Mucosa of rectum (tissue), 2 donors: Measurements from ENCODE around the gene CLP1.

Experiments
- H3K27ac ChIP-seq, 2 donors: one replicate each; pipeline ENCODE4 v1.7.0; 2013; ENCODE audit warnings: inconsistent platforms in 2 of 2, low read depth in 2 of 2, low read length in 2 of 2
- H3K27me3 ChIP-seq, 2 donors: one replicate each; pipeline ENCODE4 v1.7.0; 2013; ENCODE audit warnings: low read length in 2 of 2; ENCODE audit not compliant: control insufficient read depth in 2 of 2, insufficient read depth in 2 of 2
- H3K36me3 ChIP-seq, 2 donors: one replicate each; pipeline ENCODE4 v1.7.0; 2013; ENCODE audit warnings: low read length in 2 of 2; ENCODE audit not compliant: control insufficient read depth in 2 of 2, insufficient read depth in 2 of 2
- H3K4me1 ChIP-seq, 2 donors: one replicate each; pipeline ENCODE4 v1.7.0; 2013; ENCODE audit warnings: low read length in 2 of 2, mild to moderate bottlenecking in 1 of 2; ENCODE audit not compliant: control insufficient read depth in 2 of 2, insufficient read depth in 2 of 2
- H3K4me3 ChIP-seq, 2 donors: one replicate each; pipeline ENCODE4 v1.7.0; 2013; ENCODE audit warnings: low read length in 2 of 2
- H3K9ac ChIP-seq, 2 donors: one replicate each; pipeline ENCODE4 v1.7.0; 2013; ENCODE audit warnings: low read length in 2 of 2, low read depth in 1 of 2, mild to moderate bottlenecking in 1 of 2
- H3K9me3 ChIP-seq, 2 donors: one replicate each; pipeline ENCODE4 v1.7.0; 2013; ENCODE audit warnings: low read length in 2 of 2; ENCODE audit not compliant: control insufficient read depth in 2 of 2
- donor health status: healthy.
- donor health status: Normal muscosa, but diverticular disease.

CLP1 gene

DNA sequence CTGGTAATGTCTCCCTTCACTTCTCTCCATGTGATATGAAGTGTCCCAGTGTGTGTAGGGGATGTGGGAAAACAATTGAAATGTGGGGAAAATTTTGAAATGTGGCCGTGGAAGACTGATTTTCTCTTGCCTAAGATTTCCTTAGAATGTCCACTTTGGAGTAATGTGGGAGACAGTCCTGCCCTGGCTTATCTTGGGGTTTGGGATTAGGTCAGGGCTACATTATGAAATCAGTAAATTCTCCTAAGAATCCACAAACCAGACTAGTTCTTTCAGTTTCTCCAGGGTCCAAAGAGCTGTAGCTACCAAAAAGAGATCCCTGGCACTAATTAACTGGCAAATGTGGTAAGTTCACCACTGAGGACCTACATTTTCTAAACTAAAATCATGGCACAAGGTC is 30.7 kb upstream of the CLP1 start:
- Histone ChIP-seq H3K27me3 (no peaks in the 10 kb centered on the region), H3K9ac (no peak overlapping the region), H3K27ac (no peak overlapping the region), H3K4me1 (no peaks in the 10 kb centered on the region), H3K4me3 (no peak overlapping the region), H3K9me3 (no peaks in the 10 kb centered on the region), H3K36me3 (no peaks in the 10 kb centered on the region)

DNA sequence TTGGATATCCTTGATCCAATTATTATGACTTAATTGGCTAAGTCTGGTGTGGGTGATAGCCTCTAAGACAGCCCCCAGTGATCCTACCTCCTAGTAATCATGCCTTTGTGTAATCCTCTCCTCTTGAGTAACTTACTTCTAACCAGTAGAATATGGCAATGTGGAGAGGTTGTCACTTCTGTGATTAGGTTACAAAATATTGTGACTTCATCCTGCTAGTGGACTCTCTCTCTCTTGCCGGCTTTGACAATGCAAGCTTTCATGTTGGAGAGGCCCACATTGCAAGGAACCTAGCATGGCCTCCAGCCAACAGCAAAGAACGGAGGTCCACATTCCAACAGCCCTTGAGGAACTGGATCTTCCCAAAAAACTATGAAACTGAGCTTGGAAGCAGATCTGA is 27.4 kb upstream of the CLP1 start:
- Histone ChIP-seq H3K27ac (no peak overlapping the region), H3K9me3 (no peaks in the 10 kb centered on the region), H3K4me3 (no peak overlapping the region), H3K27me3 (peaks cover 13 to 15% of the 10 kb centered on the region in 2 donors), H3K9ac (no peak overlapping the region), H3K4me1 (no peaks in the 10 kb centered on the region), H3K36me3 (no peaks in the 10 kb centered on the region)

DNA sequence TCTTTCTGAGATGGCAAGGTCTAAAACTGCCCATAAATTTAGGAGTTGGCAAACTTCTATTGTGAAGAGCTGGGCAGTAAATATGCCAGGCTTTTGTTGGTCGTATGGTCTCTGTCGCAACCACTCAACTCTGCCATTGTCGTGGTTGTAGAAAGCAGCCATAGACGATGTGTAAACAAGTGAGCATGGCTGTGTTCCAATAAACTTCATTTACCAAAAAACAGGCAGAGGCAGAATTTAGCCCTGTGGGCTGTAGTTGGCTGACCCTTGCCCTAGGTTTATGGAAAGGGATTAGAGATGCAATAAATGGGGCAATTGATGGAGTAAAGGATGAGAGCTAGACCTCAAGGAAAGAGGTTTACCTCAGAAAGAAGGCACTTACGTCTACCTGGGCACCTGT is 25.4 kb upstream of the CLP1 start:
- Histone ChIP-seq H3K9me3 (no peaks in the 10 kb centered on the region), H3K9ac (no peak overlapping the region), H3K27me3 (peaks cover 13 to 19% of the 10 kb centered on the region in 2 donors), H3K27ac (no peak overlapping the region), H3K4me3 (no peak overlapping the region), H3K4me1 (no peaks in the 10 kb centered on the region), H3K36me3 (no peaks in the 10 kb centered on the region)

DNA sequence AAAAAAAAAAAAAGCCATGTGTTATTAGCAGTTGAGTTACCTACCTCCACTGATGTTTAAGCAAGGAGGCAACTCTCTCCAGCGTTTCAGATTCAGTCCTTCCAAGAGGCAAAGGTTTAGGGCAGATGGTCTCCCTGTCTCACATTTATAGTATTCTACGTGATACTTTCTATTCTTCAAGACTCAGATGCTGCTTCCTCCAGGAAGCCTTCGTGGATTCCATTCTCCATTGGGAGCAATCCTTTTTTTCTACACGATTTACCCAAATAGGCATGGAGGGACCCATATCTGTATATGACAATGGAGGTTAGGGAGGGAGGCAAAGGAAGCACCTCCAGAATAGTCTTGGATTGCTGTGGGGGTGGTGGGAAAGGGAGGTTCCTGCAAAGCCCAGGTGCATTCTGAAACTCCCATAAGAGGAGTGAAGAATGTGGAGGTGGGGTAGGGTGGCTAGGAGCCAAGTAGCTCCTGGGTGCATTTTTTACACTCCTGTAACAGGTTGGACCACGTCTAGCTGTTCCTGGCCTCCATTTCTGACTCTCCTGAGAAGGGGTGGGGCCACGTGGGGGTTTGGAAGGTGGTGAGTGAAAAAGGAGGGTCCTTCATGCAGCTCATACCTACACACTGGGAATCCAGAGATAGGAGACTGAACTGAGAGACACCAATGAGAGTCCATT is 24.0 kb upstream of the CLP1 start:
- Histone ChIP-seq H3K27me3 (peaks cover 19 to 24% of the 10 kb centered on the region in 2 donors), H3K36me3 (no peaks in the 10 kb centered on the region), H3K9me3 (no peaks in the 10 kb centered on the region), H3K27ac (no peak overlapping the region), H3K4me1 (peaks cover 0 to 4% of the 10 kb centered on the region in 2 donors), H3K4me3 (no peak overlapping the region), H3K9ac (no peak overlapping the region)

DNA sequence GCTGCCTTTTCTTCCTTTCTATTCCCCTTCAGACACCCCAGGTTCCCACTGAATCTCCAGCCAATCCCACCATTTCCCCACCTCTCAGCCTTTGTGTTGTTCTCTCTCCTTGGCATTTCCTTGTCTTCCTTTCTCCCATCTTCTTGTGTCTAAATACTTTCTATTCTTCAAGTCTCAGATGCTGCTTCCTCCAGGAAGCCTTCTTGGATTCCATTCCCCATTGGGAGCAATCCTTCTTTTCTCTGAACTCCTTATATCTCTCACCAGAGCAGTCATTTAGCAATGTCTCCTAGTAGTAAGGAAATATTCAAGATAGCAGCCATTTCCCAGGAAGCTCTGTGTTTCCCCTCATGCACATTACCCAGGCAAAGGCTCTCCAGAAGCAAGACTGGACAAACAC is 23.3 kb upstream of the CLP1 start:
- H3K27me3 ChIP-seq: peaks cover 20 to 31% of the 10 kb centered on the region in 2 donors
- H3K27ac ChIP-seq: no peak overlapping the region
- H3K9me3 ChIP-seq: no peaks in the 10 kb centered on the region
- no peak overlapping the region for H3K4me3 ChIP-seq
- H3K36me3 ChIP-seq: no peaks in the 10 kb centered on the region
- H3K9ac ChIP-seq: no peak overlapping the region
- H3K4me1 ChIP-seq: peaks cover 3 to 4% of the 10 kb centered on the region in 2 donors

DNA sequence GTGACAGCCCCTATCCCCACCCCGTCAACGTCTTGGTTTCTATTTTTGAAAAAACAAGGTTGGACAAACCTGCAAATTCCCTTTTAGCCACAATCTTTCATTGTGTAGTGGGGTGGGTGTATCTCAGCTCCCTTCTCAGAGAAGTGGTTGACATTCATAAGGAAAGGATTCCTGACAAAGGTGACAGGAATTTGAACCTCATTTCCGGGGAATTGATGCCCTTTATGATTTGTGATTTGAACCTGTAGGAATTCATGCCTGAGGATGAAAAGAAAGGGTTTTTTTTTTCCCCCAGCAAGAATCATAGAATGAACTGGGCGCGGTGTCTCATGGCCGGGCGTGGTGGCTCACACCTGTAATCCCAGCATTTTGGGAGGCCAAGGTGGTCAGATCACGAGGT is 22.3 kb upstream of the CLP1 start:
- no peak overlapping the region for H3K27ac ChIP-seq
- no peaks in the 10 kb centered on the region for H3K36me3 ChIP-seq
- peaks cover 20 to 38% of the 10 kb centered on the region in 2 donors for H3K27me3 ChIP-seq
- no peak overlapping the region for H3K4me3 ChIP-seq
- no peak overlapping the region for H3K9ac ChIP-seq
- no peaks in the 10 kb centered on the region for H3K9me3 ChIP-seq
- peaks cover 5 to 9% of the 10 kb centered on the region in 2 donors for H3K4me1 ChIP-seq

DNA sequence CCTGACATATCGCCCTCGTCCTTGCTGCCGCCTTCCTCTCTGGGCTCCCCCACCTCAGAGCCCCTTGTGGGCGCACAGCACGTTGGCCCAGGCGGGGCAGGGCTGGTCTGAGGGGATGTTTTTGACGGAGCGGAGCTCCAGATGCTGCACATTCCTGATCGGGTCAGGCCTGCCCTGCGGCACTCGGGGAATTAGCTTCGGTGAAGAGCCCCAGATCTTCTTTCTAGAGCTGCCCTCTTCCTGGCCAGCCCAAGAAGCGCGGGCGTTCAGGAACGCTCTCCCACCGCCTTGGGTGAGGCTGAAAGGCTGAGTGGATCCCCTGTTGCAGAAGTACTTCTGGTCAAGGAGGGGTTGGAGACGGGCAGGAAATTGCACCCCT is 19.9 kb upstream of the CLP1 start:
- peaks cover 17 to 37% of the 10 kb centered on the region in 2 donors for H3K27me3 ChIP-seq
- peaks cover 5 to 9% of the 10 kb centered on the region in 2 donors for H3K4me1 ChIP-seq
- H3K4me3 ChIP-seq: peak overlapping the region; percentile 49 to 77
- H3K9ac ChIP-seq: no peak overlapping the region
- no peak overlapping the region for H3K27ac ChIP-seq
- H3K36me3 ChIP-seq: no peaks in the 10 kb centered on the region
- H3K9me3 ChIP-seq: no peaks in the 10 kb centered on the region

DNA sequence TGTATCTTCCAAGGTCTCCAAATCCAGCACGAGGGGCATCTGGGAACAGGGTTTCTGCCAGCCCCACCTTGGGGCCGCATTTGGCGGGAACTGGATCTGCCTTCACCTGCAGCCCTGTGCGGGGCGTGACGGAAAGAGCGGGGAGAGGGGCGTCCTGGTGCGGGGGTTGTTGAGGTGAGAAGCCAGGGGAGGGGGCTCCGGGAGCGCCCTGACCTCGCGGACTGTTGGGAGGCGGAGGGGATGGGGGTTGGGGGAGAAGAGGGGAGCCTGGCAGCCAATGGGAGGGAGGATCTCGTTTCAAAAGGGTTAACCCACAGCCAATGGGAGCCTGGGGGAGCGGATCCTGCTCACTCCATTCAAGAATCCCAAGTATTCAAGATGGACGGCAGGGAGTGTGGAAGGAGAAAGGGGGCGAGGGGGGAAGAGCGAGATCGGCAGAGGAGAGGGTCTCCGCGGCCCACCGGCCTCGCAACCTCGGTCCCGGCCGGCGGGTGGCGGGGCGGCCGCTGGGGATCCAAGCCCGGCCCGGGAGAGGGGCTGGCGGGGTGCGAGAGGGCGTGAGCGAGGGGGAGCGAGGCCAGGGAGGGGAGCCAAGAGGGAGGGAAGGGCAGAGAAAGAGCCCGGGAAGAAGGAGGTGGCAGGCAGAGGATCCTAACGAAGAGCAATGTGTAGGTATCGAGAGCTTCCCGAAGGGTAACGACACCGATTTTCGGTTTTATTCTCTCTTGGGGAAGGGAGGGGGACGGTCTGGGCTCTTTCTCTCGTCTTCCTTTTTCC is 19.4 kb upstream of the CLP1 start:
- H3K36me3 ChIP-seq: no peaks in the 10 kb centered on the region
- no peaks in the 10 kb centered on the region for H3K9me3 ChIP-seq
- H3K27ac ChIP-seq: peak overlapping the region in 1 of 2 donors; percentile 63
- peak overlapping the region; percentile 44 to 60 for H3K9ac ChIP-seq
- peaks cover 5 to 9% of the 10 kb centered on the region in 2 donors for H3K4me1 ChIP-seq
- H3K4me3 ChIP-seq: peak overlapping the region; percentile 77 to 82
- peaks cover 15 to 34% of the 10 kb centered on the region in 2 donors for H3K27me3 ChIP-seq

DNA sequence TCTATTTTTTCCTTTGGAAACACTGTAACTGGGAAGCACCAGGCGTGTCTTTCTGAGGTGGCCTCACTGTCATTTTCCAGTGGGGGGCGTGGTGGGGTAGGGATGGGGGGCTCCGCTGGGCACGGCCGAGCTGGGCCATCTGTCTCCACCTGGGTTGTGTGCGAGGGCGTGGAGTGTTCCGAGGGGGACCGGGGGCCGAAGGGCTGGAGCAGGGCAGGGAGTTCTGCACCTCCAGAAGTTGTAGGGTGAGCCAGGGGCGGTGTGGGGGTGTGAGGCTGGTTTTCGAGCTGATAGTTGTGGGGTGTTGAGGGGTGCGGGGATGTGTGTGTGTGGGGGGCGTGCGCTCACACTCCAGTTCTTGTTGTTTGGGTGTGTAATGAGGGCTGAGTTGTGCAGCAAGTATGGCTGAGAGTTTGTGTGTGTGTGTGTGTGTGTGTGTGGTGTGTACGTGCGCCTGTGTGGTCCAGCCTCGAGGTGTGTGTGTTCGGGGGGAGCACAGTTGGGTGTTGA is 18.7 kb upstream of the CLP1 start:
- H3K36me3 ChIP-seq: no peaks in the 10 kb centered on the region
- no peak overlapping the region for H3K27ac ChIP-seq
- H3K27me3 ChIP-seq: peaks cover 10 to 33% of the 10 kb centered on the region in 2 donors
- peaks cover 5 to 9% of the 10 kb centered on the region in 2 donors for H3K4me1 ChIP-seq
- peak overlapping the region; percentile 77 to 82 for H3K4me3 ChIP-seq
- H3K9ac ChIP-seq: peak overlapping the region; percentile 44 to 60
- no peaks in the 10 kb centered on the region for H3K9me3 ChIP-seq

DNA sequence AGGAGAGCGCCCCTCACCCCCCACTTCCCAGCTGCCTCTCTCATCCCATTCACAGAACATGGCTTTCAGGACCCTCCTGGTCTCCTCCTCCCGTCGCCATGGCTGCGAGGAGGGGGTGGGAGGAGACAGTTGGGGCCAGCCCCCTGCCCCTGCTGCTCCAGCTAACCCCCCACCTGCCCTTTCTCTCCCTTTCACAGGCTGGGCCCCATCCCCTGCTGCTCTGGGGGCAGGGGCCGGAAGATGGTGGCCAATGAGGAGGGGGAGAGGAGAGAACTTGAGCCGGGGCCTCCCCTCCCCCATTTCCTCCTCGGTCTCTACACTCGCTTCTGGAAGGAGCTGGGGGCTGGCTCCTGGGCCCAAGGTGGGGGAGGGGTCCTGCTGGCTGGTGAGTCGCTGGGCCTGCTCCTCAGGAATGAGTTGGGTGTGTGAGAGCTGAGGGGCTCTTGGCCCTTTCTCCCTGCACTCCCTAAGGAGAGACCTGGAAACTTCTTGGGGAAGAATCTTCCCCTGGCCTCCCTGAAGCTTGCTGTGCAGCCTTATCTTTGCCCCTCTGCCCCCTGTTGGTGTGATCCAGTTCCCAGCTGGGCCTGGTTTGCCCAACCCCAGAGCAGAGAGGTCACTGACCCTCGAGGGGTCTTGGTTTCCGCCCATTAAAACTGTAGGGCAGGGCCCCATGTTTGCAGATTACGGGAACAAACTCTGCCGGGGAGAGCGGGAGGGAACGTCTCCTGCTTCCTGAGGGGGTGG is 18.1 kb upstream of the CLP1 start:
- H3K27ac ChIP-seq: no peak overlapping the region
- H3K9me3 ChIP-seq: no peaks in the 10 kb centered on the region
- no peaks in the 10 kb centered on the region for H3K36me3 ChIP-seq
- peaks cover 5 to 9% of the 10 kb centered on the region in 2 donors for H3K4me1 ChIP-seq
- H3K4me3 ChIP-seq: peak overlapping the region; percentile 77 to 82
- no peak overlapping the region for H3K9ac ChIP-seq
- H3K27me3 ChIP-seq: peaks cover 6 to 29% of the 10 kb centered on the region in 2 donors
